Measurements from ENCODE around the gene YWHAE.

The YWHAE gene

GRCh38 chr17:1423456-1424135 is 23.6 kb upstream of the YWHAE start:
- TF ChIP-seq FOXP2 (optimal IDR thresholded peaks at IDR 0.05; ENCODE audit: borderline replicate concordance, extremely low read depth, extremely low read length, insufficient read depth), result no peak
- TF ChIP-seq POLR2AphosphoS5 (IDR thresholded peaks at IDR 0.05; ENCODE audit: low read depth, low read length), result 0 out of 2 replicates have a peak, but pooled peaks have one; percentile 15

DNA sequence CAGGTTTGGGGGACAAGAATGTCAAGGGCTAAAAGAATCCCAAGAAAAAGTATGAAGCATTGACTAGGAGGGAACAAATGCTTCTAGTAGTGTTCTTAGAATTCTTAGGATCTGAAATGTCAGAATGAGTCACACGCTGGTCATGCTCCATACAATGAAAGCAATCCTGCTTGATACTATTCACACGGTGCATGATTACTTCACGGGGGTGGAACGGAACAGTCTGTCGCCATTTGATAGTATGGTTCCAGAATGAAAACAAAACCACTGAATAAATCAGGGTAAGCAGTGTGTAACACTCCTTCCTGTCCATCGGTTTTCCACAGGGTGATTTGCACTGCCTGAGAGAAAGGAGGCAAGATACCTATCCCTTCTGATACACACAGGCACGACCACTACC is 22.9 kb upstream of the YWHAE start:
- TF ChIP-seq FOXP2 (optimal IDR thresholded peaks at IDR 0.05; ENCODE audit: borderline replicate concordance, extremely low read depth, extremely low read length, insufficient read depth) (no peak), SIN3A (IDR thresholded peaks at IDR 0.05; ENCODE audit: borderline replicate concordance, insufficient read depth, low read length) (peak; percentile 72; the same call in 1 of the 2 replicates), POLR2AphosphoS5 (IDR thresholded peaks at IDR 0.05; ENCODE audit: low read depth, low read length) (no peak), REST (IDR thresholded peaks at IDR 0.05; ENCODE audit: insufficient read depth in 1 of 2, low read depth in 2 of 2, low read length in 2 of 2) (no peak), TAF1 (IDR thresholded peaks at IDR 0.05; ENCODE audit: borderline replicate concordance, insufficient read depth, low read length) (no peak)

DNA sequence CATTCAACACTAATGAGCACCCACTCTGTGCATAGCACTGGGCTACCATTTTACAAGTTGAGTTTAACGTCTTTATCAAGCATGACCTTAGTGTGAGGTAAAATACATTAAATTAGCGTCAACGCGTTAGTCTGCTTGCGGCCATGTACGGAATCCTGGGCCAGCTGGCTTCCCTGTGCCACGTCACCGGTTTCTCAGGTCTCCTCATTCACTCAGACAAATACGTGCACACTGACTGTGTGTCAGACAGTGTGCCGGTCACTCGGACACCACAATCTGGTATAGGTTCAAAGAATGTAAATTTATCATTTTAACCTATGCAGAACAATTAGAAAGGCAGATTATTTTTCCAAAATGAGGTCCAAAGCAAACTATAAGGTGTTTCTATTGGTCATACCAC is 21.4 kb upstream of the YWHAE start:
- TF ChIP-seq SIN3A (IDR thresholded peaks at IDR 0.05; ENCODE audit: borderline replicate concordance, insufficient read depth, low read length) (no peak), POLR2AphosphoS5 (IDR thresholded peaks at IDR 0.05; ENCODE audit: low read depth, low read length) (no peak), FOXP2 (optimal IDR thresholded peaks at IDR 0.05; ENCODE audit: borderline replicate concordance, extremely low read depth, extremely low read length, insufficient read depth) (no peak), REST (IDR thresholded peaks at IDR 0.05; ENCODE audit: insufficient read depth in 1 of 2, low read depth in 2 of 2, low read length in 2 of 2) (no peak), TAF1 (IDR thresholded peaks at IDR 0.05; ENCODE audit: borderline replicate concordance, insufficient read depth, low read length) (no peak)

- TF ChIP-seq SIN3A (IDR thresholded peaks at IDR 0.05; ENCODE audit: borderline replicate concordance, insufficient read depth, low read length) (no peak), POLR2AphosphoS5 (IDR thresholded peaks at IDR 0.05; ENCODE audit: low read depth, low read length) (0 out of 2 replicates have a peak, but pooled peaks have one; percentile 24), REST (IDR thresholded peaks at IDR 0.05; ENCODE audit: insufficient read depth in 1 of 2, low read depth in 2 of 2, low read length in 2 of 2) (no peak)
These were observed 21.0 kb upstream of the YWHAE start for GRCh38 chr17:1420981-1421380.

DNA sequence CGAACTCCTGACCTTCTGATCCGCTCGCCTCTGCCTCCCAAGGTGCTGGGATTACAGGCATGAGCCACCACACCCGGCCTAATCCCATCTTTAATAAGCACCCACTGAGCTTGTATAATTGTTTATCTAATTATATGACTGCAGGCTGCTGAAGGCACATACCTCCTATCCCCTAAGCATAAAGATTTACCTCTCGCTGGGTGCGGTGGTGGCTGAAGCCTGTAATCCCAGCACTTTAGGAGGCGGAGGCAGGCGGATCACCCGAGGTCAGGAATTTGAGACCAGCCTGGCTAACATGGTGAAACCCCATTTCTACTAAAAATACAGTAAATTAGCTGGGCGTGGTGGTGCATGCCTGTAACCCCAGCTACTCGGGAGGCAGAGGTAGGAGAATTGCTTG is 20.1 kb upstream of the YWHAE start:
- TF ChIP-seq TAF1 (IDR thresholded peaks at IDR 0.05; ENCODE audit: borderline replicate concordance, insufficient read depth, low read length), result no peak
- TF ChIP-seq SIN3A (IDR thresholded peaks at IDR 0.05; ENCODE audit: borderline replicate concordance, insufficient read depth, low read length), result no peak
- no peak for TF ChIP-seq REST (IDR thresholded peaks at IDR 0.05; ENCODE audit: insufficient read depth in 1 of 2, low read depth in 2 of 2, low read length in 2 of 2)
- TF ChIP-seq POLR2AphosphoS5 (IDR thresholded peaks at IDR 0.05; ENCODE audit: low read depth, low read length), result no peak
- no peak for TF ChIP-seq FOXP2 (optimal IDR thresholded peaks at IDR 0.05; ENCODE audit: borderline replicate concordance, extremely low read depth, extremely low read length, insufficient read depth)

All from PFSK-1 (cell line).